HUES48 (cell line): ENCODE measurements around the gene TSTD1.
A peak's percentile ranks its signal among the peaks of the same experiment; 100 is the strongest.

Experiments used
- H3K27ac ChIP-seq: one replicate; pipeline ENCODE4 v1.7.0; 2013; ENCODE audit warnings: low read depth, low read length, inconsistent platforms
- H3K27me3 ChIP-seq: 2 replicates; pipeline ENCODE4 v1.6.1; 2013; ENCODE audit warnings: mild to moderate bottlenecking, low read length; ENCODE audit not compliant: control insufficient read depth, insufficient read depth
- H3K36me3 ChIP-seq: 2 replicates; pipeline ENCODE4 v1.6.1; 2013; ENCODE audit warnings: low read length; ENCODE audit not compliant: control insufficient read depth, insufficient read depth
- H3K4me1 ChIP-seq: 2 replicates; pipeline ENCODE4 v1.6.1; 2013; ENCODE audit warnings: mild to moderate bottlenecking, low read length; ENCODE audit not compliant: control insufficient read depth, insufficient read depth
- H3K4me3 ChIP-seq: 2 replicates; pipeline ENCODE4 v1.5.1; 2013; ENCODE audit warnings: mild to moderate bottlenecking, low read depth, low read length
- H3K9ac ChIP-seq: 2 replicates; pipeline ENCODE4 v1.6.1; 2013; ENCODE audit warnings: mild to moderate bottlenecking, low read depth, low read length, moderate library complexity
- H3K9me3 ChIP-seq: 2 replicates; pipeline ENCODE4 v1.6.1; 2013; ENCODE audit warnings: low read length; ENCODE audit not compliant: control insufficient read depth, insufficient read depth

TSTD1 gene, protein sequence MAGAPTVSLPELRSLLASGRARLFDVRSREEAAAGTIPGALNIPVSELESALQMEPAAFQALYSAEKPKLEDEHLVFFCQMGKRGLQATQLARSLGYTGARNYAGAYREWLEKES

DNA sequence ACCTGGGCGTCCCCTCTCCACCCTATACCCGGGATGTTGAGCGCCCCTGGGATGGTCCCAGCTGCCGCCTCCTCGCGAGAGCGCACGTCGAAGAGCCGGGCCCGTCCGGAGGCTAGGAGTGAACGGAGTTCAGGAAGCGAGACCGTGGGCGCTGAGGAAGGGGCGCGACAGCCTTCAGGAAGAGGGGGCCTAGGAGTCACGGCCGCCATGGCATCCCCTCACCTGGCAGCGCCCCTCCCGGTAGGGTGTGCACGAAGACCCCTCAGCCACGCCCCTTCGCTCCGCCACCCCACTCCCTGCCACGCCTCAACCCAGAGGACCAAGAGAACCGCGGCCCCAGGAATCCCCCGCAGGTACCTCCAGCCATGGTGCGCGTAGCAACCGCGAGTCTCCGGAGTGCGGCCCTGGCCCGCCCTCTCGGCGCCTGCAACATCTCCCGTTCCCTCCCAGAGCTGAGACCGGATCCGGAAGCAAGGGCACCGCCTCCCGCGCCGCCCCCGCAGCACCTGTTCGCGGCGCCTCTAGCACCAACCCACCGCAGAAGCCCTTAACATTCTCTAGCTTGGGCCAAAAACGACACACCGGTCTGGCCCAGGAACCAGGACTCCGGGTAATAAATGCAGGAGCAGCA lies at the start of gene TSTD1:
TSTD1 (minus strand) TSS at position 442 of the 631 bp plus-strand sequence; CDS start at position 367, 75 bp downstream.
- peaks cover 17% of the 10 kb centered on the region; the same call in 1 of the 2 replicates for H3K4me1 ChIP-seq
- peaks cover 47% of the 10 kb centered on the region for H3K36me3 ChIP-seq
- peak within 1 kb of the TSS; percentile 46; the same call in 1 of the 2 replicates for H3K9ac ChIP-seq
- H3K27ac ChIP-seq: peak within 1 kb of the TSS; percentile 77
- no peaks in the 10 kb centered on the region for H3K9me3 ChIP-seq
- H3K4me3 ChIP-seq: peak within 1 kb of the TSS; percentile 81
- no peaks in the 10 kb centered on the region for H3K27me3 ChIP-seq

DNA sequence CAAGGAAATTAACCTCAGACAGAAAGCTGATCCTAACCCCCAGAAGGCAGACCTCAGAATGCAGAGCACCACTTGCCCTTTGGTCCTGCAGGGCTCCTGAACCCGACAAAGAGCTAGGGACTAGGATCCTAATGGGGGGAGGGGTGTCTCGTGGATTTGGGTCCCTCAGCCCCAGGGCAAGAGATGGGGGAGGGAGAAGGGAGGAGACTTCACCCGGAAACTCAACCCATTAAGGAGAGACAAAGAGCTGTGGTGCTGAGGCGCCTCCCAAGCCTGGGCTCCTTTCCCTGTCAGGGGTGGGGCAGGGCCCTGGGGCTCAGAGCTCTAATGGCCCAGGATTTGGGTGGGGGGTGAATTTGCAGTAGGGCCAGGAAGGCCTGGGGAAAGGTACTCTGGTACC lies 47.7 kb upstream of the TSTD1 start:
- Histone ChIP-seq H3K27ac (no peak overlapping the region), H3K4me1 (0 out of 2 replicates have a peak, but pooled peaks cover 10% of the 10 kb centered on the region), H3K36me3 (no peaks in the 10 kb centered on the region), H3K9me3 (no peaks in the 10 kb centered on the region), H3K27me3 (no peaks in the 10 kb centered on the region), H3K4me3 (no peak overlapping the region), H3K9ac (no peak overlapping the region)

DNA sequence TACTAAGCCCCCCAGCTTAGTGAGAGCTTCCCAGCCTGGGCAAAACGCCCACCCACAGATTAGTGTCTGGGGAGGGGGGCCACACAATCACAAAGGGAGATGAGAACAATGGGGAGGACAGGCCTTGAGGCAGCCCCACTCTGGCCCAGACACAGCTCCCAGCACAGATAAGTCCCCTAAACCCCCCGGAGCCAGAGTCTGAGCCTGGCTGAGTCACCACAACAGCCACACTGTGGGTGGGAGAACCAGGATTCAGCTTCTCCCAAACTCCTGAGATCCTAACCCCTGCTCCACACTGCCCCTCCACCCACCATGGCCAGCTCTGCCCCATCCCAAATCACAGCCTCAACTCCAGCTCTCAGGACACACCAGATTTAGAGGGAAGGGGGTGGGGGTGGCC lies 46.4 kb upstream of the TSTD1 start:
- Histone ChIP-seq H3K36me3 (no peaks in the 10 kb centered on the region), H3K27ac (peak overlapping the region; percentile 9), H3K27me3 (no peaks in the 10 kb centered on the region), H3K4me1 (0 out of 2 replicates have a peak, but pooled peaks cover 10% of the 10 kb centered on the region), H3K4me3 (no peak overlapping the region), H3K9me3 (no peaks in the 10 kb centered on the region), H3K9ac (no peak overlapping the region)

- no peaks in the 10 kb centered on the region for H3K9me3 ChIP-seq
- no peaks in the 10 kb centered on the region for H3K27me3 ChIP-seq
- no peak overlapping the region for H3K4me3 ChIP-seq
- no peak overlapping the region for H3K9ac ChIP-seq
- H3K27ac ChIP-seq: peak overlapping the region; percentile 9
- H3K36me3 ChIP-seq: no peaks in the 10 kb centered on the region
- H3K4me1 ChIP-seq: 0 out of 2 replicates have a peak, but pooled peaks cover 8% of the 10 kb centered on the region
Measured at GRCh38 chr1:161084597-161084988, 45.8 kb upstream of the TSTD1 start.

- H3K27ac ChIP-seq: no peak overlapping the region
- H3K4me1 ChIP-seq: 0 out of 2 replicates have a peak, but pooled peaks cover 4% of the 10 kb centered on the region
- H3K36me3 ChIP-seq: no peaks in the 10 kb centered on the region
- no peak overlapping the region for H3K9ac ChIP-seq
- H3K9me3 ChIP-seq: no peaks in the 10 kb centered on the region
- no peak overlapping the region for H3K4me3 ChIP-seq
- H3K27me3 ChIP-seq: no peaks in the 10 kb centered on the region
Measured at GRCh38 chr1:161083748-161084596, 45.2 kb upstream of the TSTD1 start.

- no peak overlapping the region for H3K4me3 ChIP-seq
- no peaks in the 10 kb centered on the region for H3K9me3 ChIP-seq
- H3K4me1 ChIP-seq: 0 out of 2 replicates have a peak, but pooled peaks cover 4% of the 10 kb centered on the region
- no peaks in the 10 kb centered on the region for H3K36me3 ChIP-seq
- no peak overlapping the region for H3K9ac ChIP-seq
- H3K27me3 ChIP-seq: no peaks in the 10 kb centered on the region
- H3K27ac ChIP-seq: peak overlapping the region; percentile 59
Measured at GRCh38 chr1:161082996-161083747, 44.4 kb upstream of the TSTD1 start.

- Histone ChIP-seq H3K27me3 (no peaks in the 10 kb centered on the region), H3K4me1 (0 out of 2 replicates have a peak, but pooled peaks cover 4% of the 10 kb centered on the region), H3K36me3 (no peaks in the 10 kb centered on the region), H3K9ac (no peak overlapping the region), H3K27ac (no peak overlapping the region), H3K4me3 (no peak overlapping the region), H3K9me3 (no peaks in the 10 kb centered on the region)
Measured at GRCh38 chr1:161082483-161082882, 43.7 kb upstream of the TSTD1 start.

DNA sequence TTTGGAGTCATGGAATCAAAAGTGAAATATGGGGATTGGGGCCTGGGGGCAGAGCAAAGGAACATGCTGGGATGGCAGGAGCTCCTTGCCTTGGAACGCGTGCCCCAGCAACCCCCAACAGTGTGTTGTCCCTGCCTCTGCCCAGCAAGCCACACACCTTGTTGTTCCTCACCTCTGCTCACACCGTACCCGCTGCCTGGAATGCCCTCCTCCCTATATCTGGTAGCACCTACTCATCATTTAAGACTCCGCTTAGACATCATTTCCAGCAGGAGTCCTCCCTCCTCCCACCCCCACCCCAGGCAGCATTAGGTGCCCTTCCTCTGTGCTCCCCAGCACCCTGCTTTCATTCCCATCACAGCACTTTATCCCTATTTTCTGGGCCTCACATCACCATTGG lies 42.8 kb upstream of the TSTD1 start:
- Histone ChIP-seq H3K4me1 (0 out of 2 replicates have a peak, but pooled peaks cover 4% of the 10 kb centered on the region), H3K4me3 (no peak overlapping the region), H3K27ac (no peak overlapping the region), H3K36me3 (no peaks in the 10 kb centered on the region), H3K9me3 (no peaks in the 10 kb centered on the region), H3K9ac (no peak overlapping the region), H3K27me3 (no peaks in the 10 kb centered on the region)

- H3K27ac ChIP-seq: no peak overlapping the region
- no peaks in the 10 kb centered on the region for H3K36me3 ChIP-seq
- H3K9me3 ChIP-seq: no peaks in the 10 kb centered on the region
- H3K9ac ChIP-seq: no peak overlapping the region
- H3K27me3 ChIP-seq: no peaks in the 10 kb centered on the region
- H3K4me1 ChIP-seq: 0 out of 2 replicates have a peak, but pooled peaks cover 4% of the 10 kb centered on the region
- H3K4me3 ChIP-seq: no peak overlapping the region
Measured at GRCh38 chr1:161080441-161081405, 42.0 kb upstream of the TSTD1 start.
